Femur (tissue), 1 donor: ENCODE data around the gene PPP3R1.
A peak's percentile ranks its signal among the peaks of the same experiment; 100 is the strongest.

Experiments
- DNase-seq: peaks from one replicate; pipeline ENCODE4 v3.0.0-alpha.2; 2017

PPP3R1 gene, protein sequence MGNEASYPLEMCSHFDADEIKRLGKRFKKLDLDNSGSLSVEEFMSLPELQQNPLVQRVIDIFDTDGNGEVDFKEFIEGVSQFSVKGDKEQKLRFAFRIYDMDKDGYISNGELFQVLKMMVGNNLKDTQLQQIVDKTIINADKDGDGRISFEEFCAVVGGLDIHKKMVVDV

DNA sequence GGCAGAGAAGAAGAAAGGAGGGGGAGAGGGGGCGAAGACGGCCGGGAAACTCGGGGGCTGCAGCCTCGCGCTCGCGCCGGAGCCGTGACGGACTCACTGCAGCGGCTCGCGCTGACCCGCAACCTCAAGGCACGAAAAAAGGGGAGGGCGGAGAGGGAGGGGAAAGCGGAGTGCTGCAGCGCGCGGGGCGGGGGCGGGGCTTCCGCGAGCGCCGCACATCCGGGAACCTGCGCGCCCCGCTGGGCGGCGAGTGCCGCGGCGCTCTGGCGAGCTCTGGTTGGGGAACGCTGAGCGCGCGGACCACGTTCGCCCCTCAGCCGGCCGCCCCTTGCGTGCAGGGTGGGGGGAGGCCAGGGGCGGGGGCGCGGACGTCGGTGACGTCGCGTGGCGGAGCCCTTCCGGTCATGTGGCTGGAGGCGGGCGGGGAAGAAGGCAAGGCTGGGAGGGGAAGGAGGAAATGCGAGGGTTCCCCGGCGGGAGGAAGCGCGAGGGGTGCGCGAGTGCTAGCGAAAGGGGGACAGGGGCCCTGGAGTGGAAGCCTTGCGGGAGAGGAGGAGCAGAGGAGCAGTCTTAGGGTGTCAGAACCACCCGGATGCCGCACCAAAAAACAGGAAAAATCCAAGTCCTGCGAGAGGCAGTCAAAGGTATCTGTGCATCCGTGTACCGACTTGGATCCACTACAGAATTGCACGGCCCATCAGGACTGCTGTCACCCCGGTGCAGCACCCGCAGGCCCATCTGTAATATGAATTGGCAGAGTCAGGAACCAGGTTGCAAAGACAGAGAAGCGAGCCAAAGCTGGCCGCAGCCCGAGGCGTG, at the start of gene PPP3R1:
Gene PPP3R1, minus strand, starts transcription at position 133 of the 819 bp plus-strand sequence. CDS start 405 bp downstream, outside the sequence.
- DNase-seq = peak; percentile 98

DNA sequence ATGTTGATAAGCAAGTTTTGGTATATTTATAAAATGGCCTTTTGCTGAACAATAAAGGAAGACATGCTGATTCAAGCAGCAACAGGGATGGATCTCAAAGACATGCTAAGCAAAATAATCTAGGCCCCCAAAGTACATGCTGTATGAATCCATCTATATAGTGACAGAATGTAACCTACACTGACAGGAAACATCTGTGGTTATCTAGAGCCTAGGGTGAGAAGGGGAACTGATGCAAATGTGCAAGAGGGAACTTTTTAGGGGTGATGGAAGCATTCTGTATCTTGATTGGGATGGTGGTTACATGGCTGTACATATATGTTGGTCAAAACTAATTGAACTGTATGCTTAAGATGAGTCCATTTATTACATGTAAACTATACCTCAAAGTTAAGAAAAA, 43.2 kb upstream of the PPP3R1 start:
- no peak for DNase-seq

DNA sequence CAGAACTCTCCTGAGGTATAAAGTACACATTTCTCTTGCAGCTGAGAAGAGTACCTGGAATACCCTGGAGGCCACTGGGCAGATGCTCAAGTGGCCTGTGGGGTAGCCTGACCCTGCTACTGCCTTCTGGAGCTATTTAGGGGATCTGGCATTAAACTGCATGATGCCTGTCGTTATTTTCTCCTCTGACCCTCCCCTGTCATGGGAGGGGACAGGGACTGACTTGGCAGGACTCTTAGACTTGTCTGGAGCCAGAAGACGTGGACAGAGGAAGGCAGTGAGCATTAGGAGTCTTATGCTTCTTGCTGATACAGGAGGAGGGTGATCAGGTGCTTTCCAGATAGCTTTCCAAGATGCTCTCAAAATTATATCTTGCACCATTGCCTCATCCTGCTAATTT, 42.6 kb upstream of the PPP3R1 start:
- no peak for DNase-seq

GRCh38 chr2:68294187-68294586, 41.9 kb upstream of the PPP3R1 start:
- no peak for DNase-seq

GRCh38 chr2:68293755-68294154, 41.4 kb upstream of the PPP3R1 start:
- no peak for DNase-seq

DNA sequence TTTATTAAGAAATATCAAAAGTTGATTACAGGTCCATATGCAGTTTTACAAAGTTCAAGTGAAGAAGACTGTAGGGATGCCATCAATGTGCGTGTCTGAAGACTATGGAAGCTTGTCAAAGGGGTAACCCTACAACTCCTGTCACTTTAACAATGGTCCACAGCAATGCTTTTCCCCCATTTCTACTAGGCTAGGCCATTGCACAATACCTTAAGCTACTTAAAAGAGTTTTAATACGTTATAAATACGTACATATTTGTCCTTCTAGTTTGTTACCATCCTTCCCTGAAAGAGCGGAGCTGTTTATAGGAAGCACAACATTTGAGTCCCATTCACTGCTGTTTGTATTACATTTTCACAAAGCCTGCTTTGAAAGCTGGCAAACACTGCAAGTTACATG, 40.7 kb upstream of the PPP3R1 start:
- no peak for DNase-seq

DNA sequence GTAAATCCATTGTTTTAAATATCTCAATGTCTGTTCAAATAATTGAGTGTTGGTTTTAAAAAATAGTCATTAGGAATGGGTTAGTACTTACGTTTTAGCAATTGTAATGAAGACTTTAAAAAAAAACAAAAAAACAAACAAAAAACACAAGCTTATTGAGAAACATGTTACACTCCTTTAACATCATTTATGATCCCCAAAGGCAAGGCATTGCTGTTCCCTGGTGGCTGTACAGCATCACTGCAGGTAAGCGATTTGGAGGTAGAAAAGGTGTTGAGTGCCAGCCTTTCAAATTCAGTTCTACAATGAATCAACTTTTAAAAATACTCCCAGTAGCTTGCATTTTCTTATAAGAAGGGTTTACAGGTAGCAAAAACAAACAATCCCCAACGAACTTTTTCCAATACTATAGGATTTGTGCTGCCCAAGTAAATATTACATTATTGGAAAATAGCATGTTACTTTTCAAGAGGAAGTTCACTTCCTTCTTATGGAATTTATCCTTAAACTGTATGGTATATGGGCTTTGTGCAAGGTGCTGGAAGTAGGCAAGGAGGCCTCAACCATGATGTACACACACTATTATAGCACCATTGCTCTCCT, 39.9 kb upstream of the PPP3R1 start:
- no peak for DNase-seq

DNA sequence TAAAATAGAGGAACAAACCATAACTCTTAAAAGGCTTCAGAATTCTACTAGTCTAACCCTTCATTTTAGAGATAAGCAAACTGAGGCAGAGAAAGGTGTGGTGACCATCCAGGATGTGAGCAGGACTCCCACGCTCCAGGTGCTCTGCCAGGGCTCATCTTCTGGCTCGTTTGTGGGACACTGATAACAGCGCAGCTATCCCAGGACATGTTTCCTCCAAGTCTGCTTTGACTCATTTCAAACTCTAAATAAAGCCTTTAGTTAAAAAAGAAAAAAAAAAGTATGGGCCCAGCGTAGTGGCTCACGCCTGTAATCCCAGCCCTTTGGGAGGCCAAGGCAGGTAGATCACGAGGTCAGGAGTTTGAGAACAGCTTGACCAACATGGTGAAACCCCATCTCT, 39.0 kb upstream of the PPP3R1 start:
- DNase-seq = no peak

GRCh38 chr2:68290901-68291300, 38.6 kb upstream of the PPP3R1 start:
- peak; percentile 22 for DNase-seq

- peak; percentile 42 for DNase-seq
Measured at GRCh38 chr2:68287580-68288441, 35.5 kb upstream of the PPP3R1 start.

DNA sequence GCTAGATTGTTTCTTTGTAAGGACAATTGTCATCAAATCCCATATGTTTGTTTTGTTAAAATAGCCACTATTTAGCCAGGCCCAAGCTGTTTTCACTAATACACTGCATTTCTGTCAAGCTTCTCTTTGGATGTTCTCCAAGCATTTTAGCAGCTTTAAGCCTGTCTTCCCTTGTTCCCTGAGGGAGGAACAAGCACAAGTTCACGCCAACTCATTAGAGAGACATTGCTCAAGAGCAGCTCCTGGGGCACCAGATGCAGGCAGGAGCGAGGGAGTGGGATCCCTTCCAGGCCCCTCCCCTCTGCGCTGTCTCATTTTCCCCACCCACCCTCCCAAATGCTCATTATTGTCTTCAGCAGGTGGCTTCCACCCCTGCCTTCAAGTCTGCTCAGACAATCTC, 32.6 kb upstream of the PPP3R1 start:
- peak; percentile 26 for DNase-seq

- no peak for DNase-seq
Measured at GRCh38 chr2:68283419-68283812, 31.1 kb upstream of the PPP3R1 start.

DNA sequence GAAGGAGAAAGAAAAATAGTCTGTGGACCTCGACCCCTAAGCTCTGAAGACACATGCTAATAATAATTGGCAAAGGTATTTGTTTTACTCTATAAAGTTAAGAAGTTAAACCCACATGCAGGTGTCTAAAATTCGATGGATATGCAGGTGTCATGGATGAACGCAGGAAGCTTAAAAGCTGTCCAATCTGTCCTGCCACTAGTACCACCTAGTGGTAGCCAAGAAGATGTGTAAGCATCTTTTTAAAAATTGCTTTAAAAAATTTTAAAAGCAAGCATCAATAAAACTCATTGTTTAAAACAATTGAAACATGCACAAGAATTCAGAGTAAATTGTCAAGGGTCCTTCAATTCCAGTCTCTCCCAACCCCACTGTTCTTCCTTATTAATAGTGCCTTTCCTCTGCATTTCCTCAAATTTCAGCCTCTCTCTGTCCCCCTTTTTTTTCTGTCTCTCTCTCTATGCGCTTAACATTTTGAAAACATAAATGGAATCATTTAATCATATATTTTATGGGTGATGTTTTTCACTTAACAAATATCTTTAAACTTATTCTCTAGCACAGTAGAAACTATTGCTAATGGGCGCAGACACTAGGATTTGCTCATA, 30.6 kb upstream of the PPP3R1 start:
- no peak for DNase-seq

DNA sequence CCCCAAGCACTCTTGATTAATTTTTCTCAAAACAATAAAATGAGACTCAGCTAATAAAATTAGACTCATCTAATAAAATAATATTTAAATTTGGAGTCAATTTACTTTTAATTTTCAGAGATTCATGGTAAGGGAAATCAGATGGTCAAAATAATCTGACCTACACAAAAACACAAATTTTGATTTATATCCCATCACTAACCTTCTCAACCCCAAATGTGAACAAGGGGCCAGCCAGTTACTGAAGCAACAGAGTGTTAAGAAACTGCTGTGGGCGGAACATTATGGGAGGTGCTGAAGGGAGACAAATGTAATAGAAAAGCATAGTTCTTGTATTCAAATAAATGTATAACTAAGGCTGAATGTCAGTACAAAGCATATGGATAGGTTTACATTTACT, 28.5 kb upstream of the PPP3R1 start:
- DNase-seq = no peak

DNA sequence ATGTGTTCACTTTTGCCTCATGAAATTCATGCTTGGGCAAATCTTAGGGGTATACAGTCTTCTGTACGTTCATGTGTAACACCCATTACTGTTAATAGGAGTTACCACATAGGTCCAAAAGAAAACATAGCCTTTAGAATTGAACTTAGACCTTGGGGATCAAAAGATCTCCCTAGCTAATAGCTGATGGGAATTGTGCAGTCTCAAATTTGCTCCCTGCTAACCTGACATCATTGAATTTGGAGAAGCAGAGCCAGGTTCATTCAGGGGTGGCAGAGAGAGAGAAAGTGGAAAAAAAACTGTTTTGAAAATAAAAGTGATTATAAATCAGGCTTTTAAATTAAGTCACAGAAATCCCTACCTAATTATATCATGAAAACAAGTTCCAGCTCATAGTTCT, 28.0 kb upstream of the PPP3R1 start:
- no peak for DNase-seq

DNA sequence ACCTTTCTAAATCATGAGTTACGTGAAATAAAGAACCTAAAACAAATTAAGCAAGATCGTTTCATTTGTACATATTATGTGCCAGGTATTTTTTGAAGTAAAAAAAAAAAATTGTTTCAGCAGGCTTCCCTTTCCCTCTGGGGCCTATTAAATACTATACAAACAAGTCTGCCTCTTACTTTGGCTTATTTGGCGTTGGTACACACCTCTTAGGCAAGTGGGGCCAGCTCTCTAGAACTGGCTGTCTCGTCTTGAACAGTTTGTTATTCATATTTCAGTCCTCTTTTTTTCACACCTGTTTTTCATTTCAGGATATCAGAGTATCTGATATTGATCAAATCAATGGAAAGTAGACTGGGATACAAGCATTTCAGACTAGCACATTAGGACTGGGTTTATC, 27.4 kb upstream of the PPP3R1 start:
- no peak for DNase-seq

DNA sequence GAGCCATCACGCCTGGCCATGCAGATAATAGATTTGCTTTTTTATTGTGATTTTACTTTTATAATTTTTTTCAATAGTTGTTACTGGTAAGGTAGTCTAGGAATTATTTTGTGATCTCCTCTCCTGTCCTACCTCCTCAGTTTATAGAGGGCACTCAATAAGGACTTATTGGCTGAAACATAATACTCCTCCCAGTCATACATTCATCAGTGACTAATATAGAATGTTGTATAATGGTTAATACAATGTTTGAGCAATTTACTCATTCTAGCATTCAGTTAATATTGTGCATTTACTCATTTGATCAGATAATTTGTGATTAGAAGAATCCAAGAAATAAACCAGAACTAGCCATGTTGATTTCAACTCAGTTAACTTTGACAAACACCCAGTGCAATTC, 25.8 kb upstream of the PPP3R1 start:
- DNase-seq = no peak

DNA sequence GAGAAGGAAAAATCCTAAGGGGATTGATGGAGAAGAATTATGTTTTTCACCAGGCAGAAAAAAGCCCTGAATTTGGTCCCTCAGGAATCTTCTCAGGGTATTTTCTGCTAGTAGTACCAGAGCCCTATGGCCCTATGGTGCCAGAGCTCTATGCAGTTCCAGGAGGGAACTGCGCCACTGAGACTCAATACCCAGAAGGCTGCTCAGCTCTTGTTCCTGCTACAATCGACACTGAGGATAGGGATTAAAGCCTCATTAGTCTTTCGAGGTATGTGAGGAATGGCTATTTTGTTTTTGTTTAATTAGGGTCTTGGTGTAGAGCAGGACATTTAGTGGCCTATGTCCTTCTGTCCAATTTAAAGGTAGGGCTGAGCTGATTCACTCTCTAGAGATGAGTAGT, 21.7 kb upstream of the PPP3R1 start:
- no peak for DNase-seq

- DNase-seq = no peak
Measured at GRCh38 chr2:68272246-68272994, 20.1 kb upstream of the PPP3R1 start.

GRCh38 chr2:68266655-68267054, 14.3 kb upstream of the PPP3R1 start:
- DNase-seq = no peak

- no peak for DNase-seq
Measured at GRCh38 chr2:68263632-68264031, 11.3 kb upstream of the PPP3R1 start.

DNA sequence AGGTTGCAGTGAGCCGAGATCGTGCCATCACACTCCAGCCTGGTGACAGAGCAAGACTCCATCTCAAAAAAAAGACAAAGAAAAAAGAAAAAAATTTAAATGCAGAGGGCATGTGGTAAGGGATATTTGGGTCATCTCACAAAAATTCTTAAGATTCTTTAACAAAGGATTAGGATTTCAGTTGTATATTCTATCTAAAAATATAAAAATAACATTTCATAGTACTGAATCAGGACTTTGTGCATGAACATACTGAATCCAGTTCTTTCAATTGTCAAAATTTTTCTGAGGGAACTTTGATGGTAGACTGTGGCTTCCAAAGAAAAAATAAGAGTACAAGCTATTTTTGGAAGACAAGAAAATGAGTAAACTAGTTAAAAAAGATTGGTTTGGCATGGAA, 6.5 kb upstream of the PPP3R1 start:
- DNase-seq = no peak
